Prostate gland (tissue), 2 donors: Measurements from ENCODE around the gene CPLX4. TPM values are rescaled to one million over a fixed set of nuclear protein-coding genes. Genes with fewer than 3 reads are reported as not detected.
A peak's percentile ranks its signal among the peaks of the same experiment; 100 is the strongest.

ENCODE experiments used
- DNase-seq: peaks from one replicate; pipeline ENCODE4 v3.0.0-alpha.2; 2019; ENCODE audit warnings: low spot score
- H3K27ac ChIP-seq, 2 donors: fragments of 200-600 bp; sonication (generic); 2 replicates each; pipeline ENCODE4 v1.5.1; 2017 to 2019
- H3K27me3 ChIP-seq: fragments of 200-600 bp; sonication (generic); replicated peaks from 2 replicates; pipeline ENCODE4 v1.5.1; 2019; ENCODE audit not compliant: insufficient read depth
- H3K36me3 ChIP-seq, 2 donors: fragments of 200-600 bp; sonication (generic); 1 replicate in 1 of 2; 2 replicates in 1 of 2; pipeline versions ENCODE4 v1.5.1 to v1.8.1; 2017 to 2019
- H3K4me1 ChIP-seq: fragments of 200-600 bp; sonication (generic); replicated peaks from 2 replicates; pipeline ENCODE4 v1.5.1; 2019
- H3K4me3 ChIP-seq, 2 donors: fragments of 200-600 bp; sonication (generic); 2 replicates each; pipeline ENCODE4 v1.5.1; 2017 to 2019
- H3K9me3 ChIP-seq: fragments of 200-600 bp; sonication (generic); 2 replicates; pipeline ENCODE4 v1.5.1; 2017
- POLR2A ChIP-seq: fragments of 450-650 bp; IDR thresholded peaks from one replicate; pipeline ENCODE4 v1.6.1; 2016; ENCODE audit warnings: antibody characterized with exemption, mild to moderate bottlenecking
- POLR2AphosphoS5 ChIP-seq: sonication (generic); formaldehyde crosslinking; IDR thresholded peaks from one replicate; pipeline ENCODE4 v1.6.1; 2017; ENCODE audit warnings: antibody characterized with exemption
- WGBS: methylation state at CpG from one replicate; pipeline ENCODE4 v1.1.5; 2018; 5-methylcytosine and 5-hydroxymethylcytosine counted together
- intact Hi-C: fragments of 100-400 bp; cut with DNase I; formaldehyde crosslinking; loops from one replicate; pipeline ENCODE4 v1.14.2; 2022
- total RNA-seq, 2 donors: library from RNA; depleted of rRNA; stranded (reverse); fragments of >200 nt; gene quantifications; one replicate each; pipeline ENCODE4 v1.1.0, GENCODE V29; 2016
- TF ChIP-seq, protein P1 (sequence below), 4 experiments: fragments of 200-600 bp in 2 of 4; fragments of 450-650 bp in 2 of 4; sonication (generic) in 2 of 4; IDR thresholded peaks; 1 replicate in 3 of 4; 2 replicates in 1 of 4; pipeline ENCODE4 v1.5.1; 2016 to 2019; ENCODE audit warnings: antibody characterized with exemption in 4 of 4, mild to moderate bottlenecking in 2 of 4, moderate library complexity in 2 of 4

Gene CPLX4
- not detected for total RNA-seq

GRCh38 chr18:59318460-59319050, at the start of gene CPLX4:
CPLX4 (minus strand) TSS chr18:59318649; CDS start chr18:59318462, 187 bp downstream.
- no peaks in the 10 kb centered on the region for H3K9me3 ChIP-seq
- no peaks in the 10 kb centered on the region for H3K36me3 ChIP-seq
- intact Hi-C loops: no loop called here
- TF ChIP-seq POLR2A: no peak
- no peak for TF ChIP-seq POLR2AphosphoS5
- TF ChIP-seq, protein P1, sequence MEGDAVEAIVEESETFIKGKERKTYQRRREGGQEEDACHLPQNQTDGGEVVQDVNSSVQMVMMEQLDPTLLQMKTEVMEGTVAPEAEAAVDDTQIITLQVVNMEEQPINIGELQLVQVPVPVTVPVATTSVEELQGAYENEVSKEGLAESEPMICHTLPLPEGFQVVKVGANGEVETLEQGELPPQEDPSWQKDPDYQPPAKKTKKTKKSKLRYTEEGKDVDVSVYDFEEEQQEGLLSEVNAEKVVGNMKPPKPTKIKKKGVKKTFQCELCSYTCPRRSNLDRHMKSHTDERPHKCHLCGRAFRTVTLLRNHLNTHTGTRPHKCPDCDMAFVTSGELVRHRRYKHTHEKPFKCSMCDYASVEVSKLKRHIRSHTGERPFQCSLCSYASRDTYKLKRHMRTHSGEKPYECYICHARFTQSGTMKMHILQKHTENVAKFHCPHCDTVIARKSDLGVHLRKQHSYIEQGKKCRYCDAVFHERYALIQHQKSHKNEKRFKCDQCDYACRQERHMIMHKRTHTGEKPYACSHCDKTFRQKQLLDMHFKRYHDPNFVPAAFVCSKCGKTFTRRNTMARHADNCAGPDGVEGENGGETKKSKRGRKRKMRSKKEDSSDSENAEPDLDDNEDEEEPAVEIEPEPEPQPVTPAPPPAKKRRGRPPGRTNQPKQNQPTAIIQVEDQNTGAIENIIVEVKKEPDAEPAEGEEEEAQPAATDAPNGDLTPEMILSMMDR (IDR thresholded peaks at IDR 0.05): no peak
- H3K27me3 ChIP-seq: no peaks in the 10 kb centered on the region
- DNase-seq: no peak
- no peak within 1 kb of the TSS for H3K4me3 ChIP-seq
- H3K27ac ChIP-seq: no peak within 1 kb of the TSS
- H3K4me1 ChIP-seq: no peaks in the 10 kb centered on the region
- 89% methylated on average over 4 of the region's 4 CpGs for WGBS

- 92% methylated on average over 3 of the region's 3 CpGs for WGBS
- TF ChIP-seq POLR2AphosphoS5 (no peak), POLR2A (no peak)
- TF ChIP-seq, protein P1 (IDR thresholded peaks at IDR 0.05): no peak
- H3K4me1 ChIP-seq: no peaks in the 10 kb centered on the region
- no peak overlapping the region for H3K4me3 ChIP-seq
- intact Hi-C loops: no loop called here
- no peaks in the 10 kb centered on the region for H3K36me3 ChIP-seq
- H3K9me3 ChIP-seq: no peaks in the 10 kb centered on the region
- H3K27me3 ChIP-seq: no peaks in the 10 kb centered on the region
- no peak for DNase-seq
- H3K27ac ChIP-seq: no peak overlapping the region
Measured at GRCh38 chr18:59360381-59360780, 41.9 kb upstream of the CPLX4 start.

- TF ChIP-seq, protein P1 (IDR thresholded peaks at IDR 0.05): no peak
- TF ChIP-seq POLR2AphosphoS5: no peak
- TF ChIP-seq POLR2A: no peak
- Histone ChIP-seq H3K27ac (peak overlapping the region; percentile 90 to 92), H3K36me3 (no peaks in the 10 kb centered on the region), H3K9me3 (no peaks in the 10 kb centered on the region), H3K4me3 (peak overlapping the region; percentile 84 to 89), H3K27me3 (no peaks in the 10 kb centered on the region), H3K4me1 (no peaks in the 10 kb centered on the region)
- WGBS: 6% methylated on average over 4 of the region's 4 CpGs
- intact Hi-C loops: no loop called here
- no peak for DNase-seq
Measured at GRCh38 chr18:59359576-59359952, 41.1 kb upstream of the CPLX4 start.

DNA sequence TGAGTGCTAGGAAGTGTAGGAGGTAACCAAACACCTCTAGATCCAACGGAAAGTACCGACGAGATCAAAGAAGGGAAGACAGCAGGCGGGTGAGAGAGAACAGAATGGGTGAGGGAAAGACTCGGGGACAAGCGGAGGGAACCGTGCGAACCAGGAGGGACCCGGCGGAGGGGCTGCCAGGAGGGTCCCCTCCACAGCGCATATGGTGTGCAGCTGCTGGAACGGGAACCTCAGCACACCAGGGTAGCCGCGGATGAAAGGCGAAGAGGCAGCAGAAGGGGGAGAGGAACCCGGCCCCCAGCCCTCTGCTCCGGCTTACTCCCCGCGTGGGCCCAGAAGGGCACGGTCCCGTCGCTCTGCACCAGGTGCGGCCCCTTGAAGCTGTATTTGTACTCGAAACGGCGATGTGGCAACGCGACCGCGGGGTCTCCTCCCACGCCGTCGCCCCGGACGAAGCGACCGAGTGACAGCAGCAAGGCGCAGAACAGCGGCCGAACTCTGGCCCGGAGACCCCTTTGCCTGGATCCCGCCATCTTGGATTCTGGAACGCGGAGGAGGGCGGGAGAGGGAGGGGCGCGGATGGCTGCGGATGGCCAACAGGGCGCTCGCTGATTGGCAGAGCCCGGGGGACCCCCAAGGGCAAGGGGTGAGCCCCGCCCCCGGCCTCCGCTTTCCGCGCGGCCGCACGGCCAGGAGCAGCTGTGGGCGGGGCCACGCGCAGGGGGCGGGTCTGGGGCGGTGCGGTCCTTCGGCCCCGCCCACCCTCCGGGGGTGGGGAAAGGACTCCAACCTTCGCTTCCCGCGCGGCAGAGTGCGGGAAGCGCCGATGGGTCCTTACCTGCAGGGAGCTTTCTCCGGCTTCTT, 40.5 kb upstream of the CPLX4 start, which contains the start of gene LMAN1:
Gene LMAN1, minus strand, starts transcription at position 554 of the 864 bp plus-strand sequence. Its CDS starts 21 bp downstream, at position 533.
- under 1% methylated on average over 70 of the region's 76 CpGs for WGBS
- intact Hi-C loops: no loop called here
- no peaks in the 10 kb centered on the region for H3K9me3 ChIP-seq
- H3K27me3 ChIP-seq: no peaks in the 10 kb centered on the region
- TF ChIP-seq, protein P1 (IDR thresholded peaks at IDR 0.05): peak in 1 of 4 experiments; percentile 2
- TF ChIP-seq POLR2AphosphoS5 (peak; percentile 59), POLR2A (peak; percentile 59)
- H3K36me3 ChIP-seq: no peaks in the 10 kb centered on the region
- no peaks in the 10 kb centered on the region for H3K4me1 ChIP-seq
- H3K27ac ChIP-seq: peak within 1 kb of the TSS; percentile 90 to 92
- DNase-seq: peak; percentile 96
- H3K4me3 ChIP-seq: peak within 1 kb of the TSS; percentile 84 to 89
